Measurements from ENCODE around the gene UACA.

DNA sequence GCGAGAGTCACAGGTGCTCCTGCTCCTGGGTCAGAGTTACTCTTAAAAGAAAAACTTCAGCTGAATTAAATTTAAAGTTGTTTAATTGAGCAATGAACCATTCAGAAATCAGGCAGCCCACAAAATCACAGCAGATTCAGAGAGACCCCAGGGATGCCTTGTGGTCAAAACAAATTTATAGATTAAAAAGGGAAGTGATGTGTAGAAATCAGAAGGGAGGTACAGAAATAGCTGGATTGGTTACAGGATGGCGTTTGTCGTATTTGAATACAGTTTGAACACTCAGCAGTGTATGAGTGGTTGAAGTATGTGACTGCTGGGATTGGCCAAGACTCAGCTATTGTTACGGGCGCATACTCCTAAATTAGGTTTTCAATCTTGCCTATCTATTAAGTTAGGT is 58.6 kb downstream of the UACA start:
- TF ChIP-seq, protein P1, sequence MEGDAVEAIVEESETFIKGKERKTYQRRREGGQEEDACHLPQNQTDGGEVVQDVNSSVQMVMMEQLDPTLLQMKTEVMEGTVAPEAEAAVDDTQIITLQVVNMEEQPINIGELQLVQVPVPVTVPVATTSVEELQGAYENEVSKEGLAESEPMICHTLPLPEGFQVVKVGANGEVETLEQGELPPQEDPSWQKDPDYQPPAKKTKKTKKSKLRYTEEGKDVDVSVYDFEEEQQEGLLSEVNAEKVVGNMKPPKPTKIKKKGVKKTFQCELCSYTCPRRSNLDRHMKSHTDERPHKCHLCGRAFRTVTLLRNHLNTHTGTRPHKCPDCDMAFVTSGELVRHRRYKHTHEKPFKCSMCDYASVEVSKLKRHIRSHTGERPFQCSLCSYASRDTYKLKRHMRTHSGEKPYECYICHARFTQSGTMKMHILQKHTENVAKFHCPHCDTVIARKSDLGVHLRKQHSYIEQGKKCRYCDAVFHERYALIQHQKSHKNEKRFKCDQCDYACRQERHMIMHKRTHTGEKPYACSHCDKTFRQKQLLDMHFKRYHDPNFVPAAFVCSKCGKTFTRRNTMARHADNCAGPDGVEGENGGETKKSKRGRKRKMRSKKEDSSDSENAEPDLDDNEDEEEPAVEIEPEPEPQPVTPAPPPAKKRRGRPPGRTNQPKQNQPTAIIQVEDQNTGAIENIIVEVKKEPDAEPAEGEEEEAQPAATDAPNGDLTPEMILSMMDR (IDR thresholded peaks at IDR 0.05) = no peak
- no peak for TF ChIP-seq POLR2A (IDR thresholded peaks at IDR 0.05)
